A549 (cell line): Measurements from ENCODE around the gene CACNA1D. TPM values are rescaled to one million over a fixed set of nuclear protein-coding genes. Genes with fewer than 3 reads are reported as not detected.

Source experiments
- ATAC-seq, 2 experiments: fragments of 200-7000 bp in 1 of 2; fragments of >200 bp in 1 of 2; cut with Nextera tagmentation in 1 of 2; cut with Tn5 transposase in 1 of 2; 3 replicates each; pipeline versions ENCODE4 v1.8.0 to v1.9.1; 2018 to 2020; ENCODE audit warnings: mild to moderate bottlenecking in 1 of 2, moderate library complexity in 1 of 2
- CTCF ChIA-PET: fragments of 300-600 bp; sonication (Branson Sonifier 250); formaldehyde crosslinking; extraction: SDS; loops from one replicate; lab custom pipeline; 2021; ENCODE audit warnings: antibody characterized with exemption, inconsistent platforms; lab: Yijun Ruan, JAX
- POLR2A ChIA-PET: fragments of 350-600 bp; formaldehyde crosslinking; extraction: SDS; loops from one replicate; lab custom pipeline; 2021; ENCODE audit warnings: antibody characterized with exemption, inconsistent platforms; lab: Yijun Ruan, JAX
- DNase-seq, 2 experiments: peaks; one replicate each; pipeline versions ENCODE4 v3.0.0 to v3.0.0-alpha.2; 2011 to 2016; ENCODE audit warnings: low read depth in 1 of 2, low spot score in 1 of 2
- FAIRE-seq: peaks from 2 replicates; lab custom pipeline; 2011; peaks lifted over from hg19 to GRCh38; lab: Jason Lieb, UNC
- H3K27ac ChIP-seq, 2 experiments: fragments of >200 bp; sonication (Bioruptor Twin); formaldehyde crosslinking; 3 replicates each; pipeline ENCODE4 v1.5.1; 2016 to 2017
- H3K4me1 ChIP-seq: fragments of >200 bp; sonication (Bioruptor Twin); formaldehyde crosslinking; 3 replicates; pipeline ENCODE4 v1.6.1; 2016
- H3K4me2 ChIP-seq: fragments of >200 bp; sonication (Bioruptor Twin); formaldehyde crosslinking; 3 replicates; pipeline ENCODE4 v1.6.1; 2016
- H3K4me3 ChIP-seq: fragments of >200 bp; sonication (Bioruptor Twin); formaldehyde crosslinking; 3 replicates; pipeline ENCODE4 v1.5.1; 2016
- H3K9me3 ChIP-seq: fragments of >200 bp; sonication (Bioruptor Twin); formaldehyde crosslinking; 3 replicates; pipeline ENCODE4 v1.6.1; 2016
- CBX2 ChIP-seq: fragments of 200-600 bp; sonication (generic); IDR thresholded peaks from 2 replicates; pipeline ENCODE4 v1.6.1; 2016; ENCODE audit warnings: low read depth, mild to moderate bottlenecking, borderline replicate concordance
- CHD2 ChIP-seq: fragments of 150-350 bp; IDR thresholded peaks from 2 replicates; pipeline ENCODE4 v1.6.1; 2014; ENCODE audit warnings: low read length; ENCODE audit not compliant: partially characterized antibody
- CHD4 ChIP-seq: fragments of 200-600 bp; sonication (generic); IDR thresholded peaks from 2 replicates; pipeline ENCODE4 v1.6.1; 2016; ENCODE audit warnings: antibody characterized with exemption, mild to moderate bottlenecking, borderline replicate concordance
- CTCF ChIP-seq: fragments of >200 bp; sonication (Bioruptor Twin); formaldehyde crosslinking; IDR thresholded peaks from 3 replicates; pipeline ENCODE4 v1.5.1; 2016
- E2F6 ChIP-seq: IDR thresholded peaks from 2 replicates; pipeline ENCODE4 v1.6.1; 2012; ENCODE audit warnings: low read depth, borderline replicate concordance
- ELK1 ChIP-seq: fragments of 150-350 bp; IDR thresholded peaks from 2 replicates; pipeline ENCODE4 v1.6.1; 2014; ENCODE audit warnings: low read depth, mild to moderate bottlenecking, low read length
- FOSB ChIP-seq: fragments of 250-450 bp; sonication (Bioruptor Pico); IDR thresholded peaks from 2 replicates; pipeline ENCODE4 v1.5.0; 2020; ENCODE audit warnings: mild to moderate bottlenecking, moderate library complexity
- FOSL2 ChIP-seq, 2 experiments: fragments of 450-650 bp in 1 of 2; fragments of >200 bp in 1 of 2; sonication (Bioruptor Twin) in 1 of 2; formaldehyde crosslinking; IDR thresholded peaks; 2 replicates each; pipeline versions ENCODE4 v1.5.0 to v1.6.1; 2016 to 2020; ENCODE audit warnings: mild to moderate bottlenecking in 1 of 2, moderate library complexity in 1 of 2
- FOXS1 ChIP-seq: fragments of 250-450 bp; sonication (Bioruptor Pico); IDR thresholded peaks from 2 replicates; pipeline ENCODE4 v1.5.0; 2020; ENCODE audit warnings: mild to moderate bottlenecking, moderate library complexity
- GATA3 ChIP-seq: IDR thresholded peaks from 2 replicates; pipeline ENCODE4 v1.6.1; 2012; ENCODE audit warnings: borderline replicate concordance
- HDAC2 ChIP-seq: fragments of 200-600 bp; sonication (generic); IDR thresholded peaks from 2 replicates; pipeline ENCODE4 v1.6.1; 2016
- HEYL ChIP-seq: fragments of 250-450 bp; sonication (Bioruptor Pico); IDR thresholded peaks from 2 replicates; pipeline ENCODE4 v1.8.0; 2021; ENCODE audit warnings: mild to moderate bottlenecking, moderate library complexity
- HMGXB4 ChIP-seq: fragments of 250-450 bp; sonication (Bioruptor Pico); IDR thresholded peaks from 2 replicates; pipeline ENCODE4 v1.5.0; 2021; ENCODE audit warnings: mild to moderate bottlenecking, moderate library complexity, borderline replicate concordance
- HOXA7 ChIP-seq: fragments of 250-450 bp; sonication (Bioruptor Pico); IDR thresholded peaks from 2 replicates; pipeline ENCODE4 v1.5.0; 2020; ENCODE audit warnings: mild to moderate bottlenecking, moderate library complexity
- HOXB5 ChIP-seq: fragments of 250-450 bp; sonication (Bioruptor Pico); IDR thresholded peaks from 2 replicates; pipeline ENCODE4 v1.5.0; 2020; ENCODE audit warnings: mild to moderate bottlenecking, moderate library complexity
- JUN ChIP-seq, 2 experiments: fragments of >200 bp; sonication (Bioruptor Twin); formaldehyde crosslinking; IDR thresholded peaks; 2 replicates in 1 of 2; 3 replicates in 1 of 2; pipeline ENCODE4 v1.6.1; 2016 to 2017
- MYC ChIP-seq: IDR thresholded peaks from 2 replicates; pipeline ENCODE4 v1.6.1; 2012; ENCODE audit warnings: mild to moderate bottlenecking, inconsistent platforms, low read length, improper control_type of control experiment, borderline replicate concordance
- NPAS2 ChIP-seq: fragments of 250-450 bp; sonication (Bioruptor Pico); IDR thresholded peaks from 2 replicates; pipeline ENCODE4 v1.8.0; 2022; ENCODE audit warnings: mild to moderate bottlenecking, moderate library complexity, borderline replicate concordance
- RARB ChIP-seq: fragments of 250-450 bp; sonication (Bioruptor Pico); IDR thresholded peaks from 2 replicates; pipeline ENCODE4 v1.8.0; 2021; ENCODE audit warnings: mild to moderate bottlenecking, moderate library complexity
- REST ChIP-seq: fragments of 200-600 bp; sonication (generic); IDR thresholded peaks from 2 replicates; pipeline ENCODE4 v1.6.1; 2016; ENCODE audit warnings: antibody characterized with exemption, mild to moderate bottlenecking, moderate library complexity
- TFCP2L1 ChIP-seq: fragments of 250-450 bp; sonication (Bioruptor Pico); IDR thresholded peaks from 2 replicates; pipeline ENCODE4 v1.5.0; 2021; ENCODE audit warnings: mild to moderate bottlenecking
- TP53 ChIP-seq: fragments of 250-450 bp; sonication (Bioruptor Pico); IDR thresholded peaks from 2 replicates; pipeline ENCODE4 v1.5.0; 2021; ENCODE audit warnings: mild to moderate bottlenecking, moderate library complexity
- ZC3H11A ChIP-seq: fragments of 450-650 bp; IDR thresholded peaks from 2 replicates; pipeline ENCODE4 v1.6.1; 2014; ENCODE audit warnings: antibody characterized with exemption, mild to moderate bottlenecking
- WGBS: methylation state at CpG from one replicate; pipeline ENCODE4 v1.1.6; 2017; ENCODE audit errors: missing lambda C conversion rate; 5-methylcytosine and 5-hydroxymethylcytosine counted together
- polyA plus RNA-seq, 4 experiments: library from polyadenylated mRNA; depleted of rRNA in 3 of 4; stranded (reverse); fragments of >200 nt; fragmentation: RNase III in 1 of 4; extraction: RNeasy Plus Mini Kit Qiagen cat#74134 plus additional on column Dnase treatment in 1 of 4; gene quantifications; 2 replicates in 3 of 4; 3 replicates in 1 of 4; pipeline ENCODE4 v1.2.3, GENCODE V29; 2011 to 2017

CACNA1D gene
- polyA plus RNA-seq, 2 of the 4 experiments (the other 2 are of a cell fraction): 1.1 to 10.7 TPM

- TF ChIP-seq FOSL2 (IDR thresholded peaks at IDR 0.05) (no peak), FOSL2 (CRISPR knock-in tag; IDR thresholded peaks at IDR 0.05) (0 out of 2 replicates have a peak, but pooled peaks have one; percentile 10), MYC (no peak), TP53 (no peak), GATA3 (no peak)
- H3K4me2 ChIP-seq: peak overlapping the region; percentile 53; the same call in 2 of the 3 replicates
- WGBS: 13% methylated on average over 4 of the region's 4 CpGs
- DNase-seq (peak; percentile 18 to 26), ATAC-seq (peak; percentile 68 to 92; a peak in 5 of 6 replicates), FAIRE-seq (no peak)
- peak overlapping the region; percentile 51 to 54 for H3K27ac ChIP-seq
- H3K4me3 ChIP-seq: no peak overlapping the region
- ChIA-PET POLR2A (no interaction called here), CTCF (interaction anchor here (0.6 to 2.3 kb wide), 3 partner anchors 10 to 228 kb away, joined by 3 to 6 read pairs (median 3); no protein-coding TSS in a partner anchor)
- no peaks in the 10 kb centered on the region for H3K9me3 ChIP-seq
- H3K4me1 ChIP-seq: peaks cover 13% of the 10 kb centered on the region
Measured at GRCh38 chr3:53588122-53588521, 93.7 kb downstream of the CACNA1D start.

GRCh38 chr3:53589201-53589600 is 94.8 kb downstream of the CACNA1D start:
- TF ChIP-seq HMGXB4: no peak
- no peak for TF ChIP-seq RARB
- no peak for TF ChIP-seq JUN (IDR thresholded peaks at IDR 0.05)
- no peak for TF ChIP-seq HDAC2
- TF ChIP-seq CHD2: no peak
- no peak for TF ChIP-seq CTCF
- TF ChIP-seq CBX2: no peak
- TF ChIP-seq E2F6: no peak
- TF ChIP-seq ZC3H11A: no peak
- no peak for TF ChIP-seq FOXS1
- TF ChIP-seq HEYL: no peak
- no peak for TF ChIP-seq NPAS2 (CRISPR knock-in tag)
- no peak for TF ChIP-seq TFCP2L1
- no peak for TF ChIP-seq HOXA7 (CRISPR knock-in tag)
- TF ChIP-seq REST: no peak
- TF ChIP-seq HOXB5: no peak
- no peak for TF ChIP-seq FOSB (CRISPR knock-in tag)
- no peak for TF ChIP-seq ELK1
- TF ChIP-seq CHD4: no peak
- WGBS: 90% methylated on average over 12 of the region's 12 CpGs
- no peak for ATAC-seq
- no peak overlapping the region for H3K4me2 ChIP-seq
- DNase-seq: no peak
- no peak overlapping the region for H3K27ac ChIP-seq
- H3K4me1 ChIP-seq: peaks cover 13% of the 10 kb centered on the region
- ChIA-PET CTCF (no interaction called here), POLR2A (no interaction called here)
- no peak overlapping the region for H3K4me3 ChIP-seq
- no peaks in the 10 kb centered on the region for H3K9me3 ChIP-seq
- no peak for FAIRE-seq
